Stimulated activated naive CD8-positive, alpha-beta T cell treated with anti-CD3 and anti-CD28 coated beads, Interleukin-15, Interleukin-2, amounts not matched to agents 100 ng/mL and 50 ng/mL, for 24 hours (primary cell): ENCODE results near the gene SCP2.

Experiments
- H3K27ac Mint-ChIP-seq: one replicate; pipeline ENCODE4 v1.8.0; 2021; ENCODE audit warnings: mild to moderate bottlenecking, mixed read lengths
- H3K27me3 Mint-ChIP-seq: one replicate; pipeline ENCODE4 v1.8.0; 2021; ENCODE audit warnings: mixed read lengths
- H3K36me3 Mint-ChIP-seq: one replicate; pipeline ENCODE4 v1.8.0; 2021; ENCODE audit warnings: low read depth, mixed read lengths
- H3K4me1 Mint-ChIP-seq: one replicate; pipeline ENCODE4 v1.8.0; 2021; ENCODE audit warnings: low read depth, mixed read lengths
- H3K4me3 Mint-ChIP-seq: one replicate; pipeline ENCODE4 v1.8.0; 2021; ENCODE audit warnings: mild to moderate bottlenecking, mixed read lengths
- H3K9me3 Mint-ChIP-seq: one replicate; pipeline ENCODE4 v1.8.0; 2021; ENCODE audit warnings: mixed read lengths

The SCP2 gene

GRCh38 chr1:52927212-52928014 is at the start of gene SCP2:
Gene SCP2 (plus strand): TSS chr1:52927276. CDS start chr1:52927397, 121 bp downstream.
- H3K36me3 Mint-ChIP-seq = no peaks in the 10 kb centered on the region
- peaks cover 20% of the 10 kb centered on the region for H3K4me1 Mint-ChIP-seq
- peak within 1 kb of the TSS; percentile 85 for H3K4me3 Mint-ChIP-seq
- no peaks in the 10 kb centered on the region for H3K9me3 Mint-ChIP-seq
- H3K27ac Mint-ChIP-seq = peak within 1 kb of the TSS; percentile 77
- H3K27me3 Mint-ChIP-seq = peaks cover 11% of the 10 kb centered on the region

GRCh38 chr1:52877554-52877953 is 49.5 kb upstream of the SCP2 start:
- H3K4me1 Mint-ChIP-seq = no peaks in the 10 kb centered on the region
- H3K27ac Mint-ChIP-seq = no peak overlapping the region
- H3K27me3 Mint-ChIP-seq = no peaks in the 10 kb centered on the region
- H3K9me3 Mint-ChIP-seq = no peaks in the 10 kb centered on the region
- H3K4me3 Mint-ChIP-seq = no peak overlapping the region
- no peaks in the 10 kb centered on the region for H3K36me3 Mint-ChIP-seq

- no peak overlapping the region for H3K27ac Mint-ChIP-seq
- H3K4me3 Mint-ChIP-seq = no peak overlapping the region
- H3K9me3 Mint-ChIP-seq = no peaks in the 10 kb centered on the region
- no peaks in the 10 kb centered on the region for H3K27me3 Mint-ChIP-seq
- no peaks in the 10 kb centered on the region for H3K36me3 Mint-ChIP-seq
- no peaks in the 10 kb centered on the region for H3K4me1 Mint-ChIP-seq
Measured at GRCh38 chr1:52880206-52880605, 46.9 kb upstream of the SCP2 start.

GRCh38 chr1:52887483-52887882 is 39.6 kb upstream of the SCP2 start:
- no peaks in the 10 kb centered on the region for H3K36me3 Mint-ChIP-seq
- H3K27me3 Mint-ChIP-seq = no peaks in the 10 kb centered on the region
- H3K27ac Mint-ChIP-seq = no peak overlapping the region

GRCh38 chr1:52892424-52893215 is 34.5 kb upstream of the SCP2 start:
- H3K27ac Mint-ChIP-seq = no peak overlapping the region
- peaks cover 4% of the 10 kb centered on the region for H3K36me3 Mint-ChIP-seq

More at GRCh38 chr1:52887483-52887882, 39.6 kb upstream of the SCP2 start:
- Mint-ChIP-seq H3K4me1 (no peaks in the 10 kb centered on the region), H3K9me3 (no peaks in the 10 kb centered on the region), H3K4me3 (no peak overlapping the region)

GRCh38 chr1:52899445-52899894 is 27.6 kb upstream of the SCP2 start:
- H3K27ac Mint-ChIP-seq = no peak overlapping the region
- no peaks in the 10 kb centered on the region for H3K27me3 Mint-ChIP-seq
- peaks cover 7% of the 10 kb centered on the region for H3K36me3 Mint-ChIP-seq
- H3K4me1 Mint-ChIP-seq = no peaks in the 10 kb centered on the region
- no peak overlapping the region for H3K4me3 Mint-ChIP-seq
- H3K9me3 Mint-ChIP-seq = no peaks in the 10 kb centered on the region

More at GRCh38 chr1:52892424-52893215, 34.5 kb upstream of the SCP2 start:
- H3K27me3 Mint-ChIP-seq = no peaks in the 10 kb centered on the region
- no peak overlapping the region for H3K4me3 Mint-ChIP-seq
- H3K9me3 Mint-ChIP-seq = no peaks in the 10 kb centered on the region
- H3K4me1 Mint-ChIP-seq = no peaks in the 10 kb centered on the region

- Mint-ChIP-seq H3K4me3 (no peak overlapping the region), H3K36me3 (peaks cover 7% of the 10 kb centered on the region), H3K27ac (no peak overlapping the region), H3K9me3 (no peaks in the 10 kb centered on the region), H3K4me1 (no peaks in the 10 kb centered on the region), H3K27me3 (no peaks in the 10 kb centered on the region)
Measured at GRCh38 chr1:52900402-52900801, 26.7 kb upstream of the SCP2 start.

GRCh38 chr1:52901384-52901783 is 25.7 kb upstream of the SCP2 start:
- Mint-ChIP-seq H3K9me3 (no peaks in the 10 kb centered on the region), H3K27ac (no peak overlapping the region), H3K36me3 (peaks cover 7% of the 10 kb centered on the region), H3K4me3 (no peak overlapping the region), H3K27me3 (no peaks in the 10 kb centered on the region), H3K4me1 (no peaks in the 10 kb centered on the region)

GRCh38 chr1:52904208-52904926 is 22.7 kb upstream of the SCP2 start:
- Mint-ChIP-seq H3K27ac (no peak overlapping the region), H3K4me1 (no peaks in the 10 kb centered on the region), H3K4me3 (no peak overlapping the region), H3K9me3 (no peaks in the 10 kb centered on the region), H3K27me3 (no peaks in the 10 kb centered on the region), H3K36me3 (no peaks in the 10 kb centered on the region)

GRCh38 chr1:52904927-52905698 is 22.0 kb upstream of the SCP2 start:
- no peaks in the 10 kb centered on the region for H3K27me3 Mint-ChIP-seq
- H3K27ac Mint-ChIP-seq = no peak overlapping the region
- H3K36me3 Mint-ChIP-seq = no peaks in the 10 kb centered on the region

GRCh38 chr1:52906135-52906603 is 20.9 kb upstream of the SCP2 start:
- H3K27me3 Mint-ChIP-seq = no peaks in the 10 kb centered on the region
- no peaks in the 10 kb centered on the region for H3K36me3 Mint-ChIP-seq
- H3K27ac Mint-ChIP-seq = no peak overlapping the region
- H3K9me3 Mint-ChIP-seq = no peaks in the 10 kb centered on the region
- no peaks in the 10 kb centered on the region for H3K4me1 Mint-ChIP-seq
- no peak overlapping the region for H3K4me3 Mint-ChIP-seq

More at GRCh38 chr1:52904927-52905698, 22.0 kb upstream of the SCP2 start:
- Mint-ChIP-seq H3K4me3 (no peak overlapping the region), H3K4me1 (no peaks in the 10 kb centered on the region), H3K9me3 (no peaks in the 10 kb centered on the region)

- Mint-ChIP-seq H3K27ac (no peak overlapping the region), H3K4me3 (no peak overlapping the region), H3K9me3 (no peaks in the 10 kb centered on the region)
Measured at GRCh38 chr1:52907068-52907811, 19.8 kb upstream of the SCP2 start.

GRCh38 chr1:52907812-52908153 is 19.3 kb upstream of the SCP2 start:
- Mint-ChIP-seq H3K4me3 (no peak overlapping the region), H3K36me3 (no peaks in the 10 kb centered on the region), H3K4me1 (no peaks in the 10 kb centered on the region), H3K27me3 (no peaks in the 10 kb centered on the region), H3K27ac (no peak overlapping the region), H3K9me3 (no peaks in the 10 kb centered on the region)

More at GRCh38 chr1:52907068-52907811, 19.8 kb upstream of the SCP2 start:
- Mint-ChIP-seq H3K36me3 (no peaks in the 10 kb centered on the region), H3K27me3 (no peaks in the 10 kb centered on the region), H3K4me1 (no peaks in the 10 kb centered on the region)

GRCh38 chr1:52911541-52911940 is 15.5 kb upstream of the SCP2 start:
- H3K4me3 Mint-ChIP-seq = no peak overlapping the region
- no peaks in the 10 kb centered on the region for H3K9me3 Mint-ChIP-seq
- H3K4me1 Mint-ChIP-seq = no peaks in the 10 kb centered on the region
- H3K27ac Mint-ChIP-seq = no peak overlapping the region
- peaks cover 3% of the 10 kb centered on the region for H3K36me3 Mint-ChIP-seq
- no peaks in the 10 kb centered on the region for H3K27me3 Mint-ChIP-seq
